KOPT-K1 (cell line): ENCODE measurements around the gene TSPAN15.

Experiments used
- H3K27ac ChIP-seq: fragments of 200-600 bp; sonication (generic); 2 replicates; pipeline ENCODE4 v1.5.1; 2016; ENCODE audit warnings: antibody characterized with exemption, mild to moderate bottlenecking, low read depth, low read length; ENCODE audit not compliant: poor library complexity, severe bottlenecking
- H3K36me3 ChIP-seq: fragments of 200-600 bp; sonication (generic); 2 replicates; pipeline ENCODE4 v1.5.1; 2017; ENCODE audit warnings: antibody characterized with exemption, mild to moderate bottlenecking, low read length, moderate library complexity; ENCODE audit not compliant: insufficient read depth
- H3K9me3 ChIP-seq: fragments of 200-600 bp; sonication (generic); 2 replicates; pipeline ENCODE4 v1.5.1; 2017; ENCODE audit warnings: antibody characterized with exemption, low read length, mild to moderate bottlenecking; ENCODE audit not compliant: insufficient read depth, poor library complexity, severe bottlenecking

The TSPAN15 gene

GRCh38 chr10:69425511-69426298, 25.6 kb upstream of the TSPAN15 start:
- H3K36me3 ChIP-seq: no peaks in the 10 kb centered on the region
- H3K27ac ChIP-seq: no peak overlapping the region
- no peaks in the 10 kb centered on the region for H3K9me3 ChIP-seq

DNA sequence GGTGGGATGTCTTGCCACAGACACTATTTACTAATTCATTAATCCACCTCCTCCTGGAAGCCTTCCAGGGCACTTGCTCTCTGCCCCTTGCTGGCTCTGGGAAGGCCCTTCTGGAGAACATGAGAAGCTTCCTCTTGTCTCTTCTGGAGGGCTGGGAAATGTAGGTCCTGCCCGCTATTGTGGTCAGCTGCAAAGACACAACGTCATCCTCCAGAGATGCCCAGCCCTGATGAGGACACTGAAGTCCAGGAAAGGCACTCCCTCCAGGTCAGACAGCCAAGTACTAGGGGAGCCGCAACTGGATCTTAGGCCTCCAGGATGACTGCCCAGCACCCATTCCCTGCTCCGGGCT, 24.9 kb upstream of the TSPAN15 start:
- no peaks in the 10 kb centered on the region for H3K36me3 ChIP-seq
- no peaks in the 10 kb centered on the region for H3K9me3 ChIP-seq
- no peak overlapping the region for H3K27ac ChIP-seq

- no peak overlapping the region for H3K27ac ChIP-seq
- H3K9me3 ChIP-seq: no peaks in the 10 kb centered on the region
- no peaks in the 10 kb centered on the region for H3K36me3 ChIP-seq
Observed at GRCh38 chr10:69428165-69428564, 23.1 kb upstream of the TSPAN15 start.

- H3K27ac ChIP-seq: no peak overlapping the region
- no peaks in the 10 kb centered on the region for H3K9me3 ChIP-seq
- H3K36me3 ChIP-seq: no peaks in the 10 kb centered on the region
Observed at GRCh38 chr10:69434169-69434568, 17.1 kb upstream of the TSPAN15 start.

DNA sequence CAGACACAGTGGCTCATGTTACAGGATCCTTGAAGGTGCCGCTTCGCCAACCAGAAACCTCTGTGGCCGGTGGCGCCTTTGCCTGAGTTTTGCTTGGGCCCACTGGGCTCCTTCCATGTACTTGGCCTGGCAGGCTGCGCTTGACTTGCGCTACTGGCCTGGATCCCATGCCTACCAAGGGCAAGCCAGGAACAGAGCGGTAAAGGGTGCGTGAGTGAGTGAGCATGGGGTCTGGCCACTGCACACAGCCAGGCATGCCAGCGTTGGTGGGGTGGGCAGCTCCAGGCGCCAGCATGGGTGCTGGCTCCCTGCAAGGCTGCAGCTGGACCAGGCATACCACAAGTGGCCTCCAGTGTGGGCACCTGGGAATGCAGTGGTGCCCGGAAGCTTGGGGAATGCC, 16.3 kb upstream of the TSPAN15 start:
- Histone ChIP-seq H3K27ac (no peak overlapping the region), H3K9me3 (no peaks in the 10 kb centered on the region), H3K36me3 (no peaks in the 10 kb centered on the region)

- Histone ChIP-seq H3K36me3 (no peaks in the 10 kb centered on the region), H3K27ac (no peak overlapping the region), H3K9me3 (no peaks in the 10 kb centered on the region)
Observed at GRCh38 chr10:69435966-69436520, 15.2 kb upstream of the TSPAN15 start.

- no peak overlapping the region for H3K27ac ChIP-seq
- H3K36me3 ChIP-seq: no peaks in the 10 kb centered on the region
- no peaks in the 10 kb centered on the region for H3K9me3 ChIP-seq
Observed at GRCh38 chr10:69437321-69438259, 13.7 kb upstream of the TSPAN15 start.

DNA sequence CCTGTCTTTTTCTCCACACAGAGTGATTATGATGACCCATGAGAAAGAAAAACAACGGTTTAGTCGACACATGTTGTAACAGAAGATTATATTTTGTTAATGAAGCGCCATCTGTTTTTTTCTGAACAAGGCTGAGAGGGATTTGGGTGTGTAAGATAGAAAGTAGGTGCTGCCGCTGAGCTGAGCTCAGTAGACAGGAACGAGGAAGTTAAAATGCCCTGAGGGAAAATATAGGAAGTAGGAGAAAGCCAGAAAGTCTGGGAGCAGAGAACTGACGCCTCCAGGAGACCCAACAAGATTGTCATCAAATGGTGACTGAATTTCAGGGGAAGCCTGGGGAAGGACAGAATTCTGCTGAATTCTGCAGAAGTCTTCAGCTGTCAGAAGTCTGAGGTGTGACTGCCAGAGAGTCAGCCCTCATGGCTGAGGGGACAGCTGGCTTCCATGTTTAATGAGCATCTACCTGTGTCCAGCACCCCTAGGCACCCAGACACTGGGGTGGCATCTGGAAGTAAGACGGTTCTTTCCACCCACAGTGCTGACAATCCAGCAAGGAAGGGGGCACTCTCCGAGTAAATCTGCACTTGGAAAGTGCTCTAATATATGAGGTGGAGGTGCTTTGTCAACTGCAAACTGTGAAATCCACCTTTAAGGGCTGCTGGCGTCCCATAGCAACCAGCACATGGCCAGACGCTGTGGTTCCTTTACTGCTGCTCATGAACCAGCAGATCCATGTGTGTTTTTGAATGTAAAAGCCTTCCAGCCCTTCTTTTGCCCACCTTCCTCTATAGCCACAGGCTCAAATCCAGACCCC, 12.5 kb upstream of the TSPAN15 start:
- Histone ChIP-seq H3K9me3 (no peaks in the 10 kb centered on the region), H3K36me3 (no peaks in the 10 kb centered on the region), H3K27ac (no peak overlapping the region)

DNA sequence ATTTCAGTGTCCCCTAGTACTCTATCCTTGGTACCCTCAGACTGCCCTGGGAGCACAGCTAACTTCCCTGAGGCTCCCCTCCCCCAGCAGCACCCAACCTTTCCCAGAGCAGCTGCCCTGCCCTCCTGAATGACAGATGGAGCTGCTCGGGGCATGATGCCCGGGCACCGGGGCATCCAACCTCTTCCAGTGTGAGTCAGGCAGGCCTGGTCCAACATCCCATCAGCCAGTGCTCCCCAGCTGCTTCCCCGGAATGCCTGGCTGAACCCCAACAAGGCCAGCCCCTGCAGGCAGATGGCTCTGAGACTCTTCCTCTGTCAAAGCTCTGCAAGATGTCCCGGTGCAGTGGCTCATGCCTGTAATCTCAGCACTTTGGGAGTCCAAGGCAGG, 11.9 kb upstream of the TSPAN15 start:
- H3K27ac ChIP-seq: no peak overlapping the region
- no peaks in the 10 kb centered on the region for H3K9me3 ChIP-seq
- no peaks in the 10 kb centered on the region for H3K36me3 ChIP-seq

GRCh38 chr10:69439813-69440506, 11.3 kb upstream of the TSPAN15 start:
- Histone ChIP-seq H3K9me3 (no peaks in the 10 kb centered on the region), H3K36me3 (no peaks in the 10 kb centered on the region), H3K27ac (no peak overlapping the region)

GRCh38 chr10:69443354-69443753, 7.9 kb upstream of the TSPAN15 start:
- H3K27ac ChIP-seq: no peak overlapping the region
- no peaks in the 10 kb centered on the region for H3K9me3 ChIP-seq
- H3K36me3 ChIP-seq: no peaks in the 10 kb centered on the region

DNA sequence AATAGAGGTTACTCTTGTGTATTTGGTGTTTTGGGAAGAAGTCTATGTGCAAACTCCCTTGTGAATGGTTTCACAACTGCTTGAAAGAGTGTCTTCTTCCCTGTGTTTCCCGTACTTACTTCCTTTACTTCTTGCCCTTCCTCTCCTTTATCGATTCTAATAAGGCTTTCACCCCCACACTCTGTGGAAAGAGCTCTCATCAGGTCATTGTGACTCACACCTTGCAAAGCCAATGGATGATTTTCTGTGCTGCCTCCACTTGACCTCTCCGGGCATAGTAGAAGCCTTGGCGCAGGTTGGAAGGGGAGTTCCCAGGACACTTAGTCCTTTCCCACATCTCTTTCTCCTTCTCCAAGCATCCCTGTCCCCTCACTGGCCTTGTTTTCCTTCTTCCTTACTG, 6.2 kb upstream of the TSPAN15 start:
- Histone ChIP-seq H3K36me3 (no peaks in the 10 kb centered on the region), H3K9me3 (no peaks in the 10 kb centered on the region), H3K27ac (no peak overlapping the region)

- Histone ChIP-seq H3K9me3 (no peaks in the 10 kb centered on the region), H3K36me3 (no peaks in the 10 kb centered on the region), H3K27ac (no peak overlapping the region)
Observed at GRCh38 chr10:69446229-69446628, 5.0 kb upstream of the TSPAN15 start.

DNA sequence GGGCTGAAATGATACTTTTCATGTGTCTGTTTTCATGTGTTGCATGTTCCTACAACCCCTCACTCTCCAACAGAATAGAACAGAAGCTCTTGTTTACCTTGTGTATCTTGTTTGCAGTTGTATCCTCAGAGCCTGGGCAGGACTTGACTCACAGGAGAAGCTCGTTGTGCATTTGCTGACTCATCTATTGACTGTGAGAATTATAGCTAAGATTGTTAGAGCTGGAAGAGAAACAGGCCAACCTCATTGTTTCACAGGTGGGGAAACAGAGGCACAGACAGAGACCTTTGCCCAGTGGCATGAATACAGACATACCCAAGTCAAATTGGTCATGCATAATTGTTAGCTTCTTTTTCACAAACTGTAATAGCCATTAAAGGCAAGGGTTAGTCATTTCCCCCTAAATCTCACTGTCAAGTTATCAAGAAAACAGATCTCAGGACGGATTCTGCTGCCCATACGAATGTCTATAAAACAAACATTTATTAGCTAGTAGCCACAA, 4.6 kb upstream of the TSPAN15 start:
- Histone ChIP-seq H3K27ac (no peak overlapping the region), H3K36me3 (no peaks in the 10 kb centered on the region), H3K9me3 (no peaks in the 10 kb centered on the region)
